Erythroblast (primary cell): ENCODE measurements around the gene IFT122.

Source experiments
- GATA1 ChIP-seq: IDR thresholded peaks from 2 replicates; pipeline ENCODE4 v1.6.1; 2011; ENCODE audit warnings: low read depth, mild to moderate bottlenecking, control low read depth, low read length, moderate library complexity
- POLR2A ChIP-seq: IDR thresholded peaks from 2 replicates; pipeline ENCODE4 v1.6.1; 2011; ENCODE audit warnings: mild to moderate bottlenecking, low read length

GRCh38 chr3:129563850-129564535, 124.0 kb downstream of the IFT122 start:
- TF ChIP-seq POLR2A (no peak), GATA1 (no peak)
